ELR (cell line): ENCODE data around the gene GRAP2.

Experiments used
- DNase-seq: peaks from one replicate; pipeline ENCODE4 v3.0.0-alpha.2; 2015; ENCODE audit warnings: low read depth

GRAP2 gene

GRCh38 chr22:39925273-39925672 is 24.4 kb downstream of the GRAP2 start:
- no peak for DNase-seq

- DNase-seq, result no peak
Observed at GRCh38 chr22:39925909-39926679, 25.2 kb downstream of the GRAP2 start.

- DNase-seq, result no peak
Observed at GRCh38 chr22:39926753-39927152, 25.9 kb downstream of the GRAP2 start.

GRCh38 chr22:39927544-39927943 is 26.7 kb downstream of the GRAP2 start:
- no peak for DNase-seq

- DNase-seq, result no peak
Observed at GRCh38 chr22:39928536-39929520, 27.9 kb downstream of the GRAP2 start.

GRCh38 chr22:39931251-39931650 is 30.4 kb downstream of the GRAP2 start:
- no peak for DNase-seq

- DNase-seq, result no peak
Observed at GRCh38 chr22:39932166-39932565, 31.3 kb downstream of the GRAP2 start.

GRCh38 chr22:39932918-39933649 is 32.2 kb downstream of the GRAP2 start:
- peak; percentile 51 for DNase-seq

GRCh38 chr22:39933741-39934140 is 32.9 kb downstream of the GRAP2 start:
- no peak for DNase-seq

GRCh38 chr22:39935116-39935515 is 34.2 kb downstream of the GRAP2 start:
- DNase-seq, result no peak

- DNase-seq, result no peak
Observed at GRCh38 chr22:39935612-39936011, 34.7 kb downstream of the GRAP2 start.

GRCh38 chr22:39936523-39937145 is 35.8 kb downstream of the GRAP2 start:
- no peak for DNase-seq

GRCh38 chr22:39937906-39938305 is 37.0 kb downstream of the GRAP2 start:
- no peak for DNase-seq

GRCh38 chr22:39938509-39939111 is 37.7 kb downstream of the GRAP2 start:
- DNase-seq, result no peak

- no peak for DNase-seq
Observed at GRCh38 chr22:39939830-39940229, 38.9 kb downstream of the GRAP2 start.

- DNase-seq, result no peak
Observed at GRCh38 chr22:39940757-39941305, 39.9 kb downstream of the GRAP2 start.

GRCh38 chr22:39941601-39942000 is 40.7 kb downstream of the GRAP2 start:
- DNase-seq, result no peak

- DNase-seq, result no peak
Observed at GRCh38 chr22:39942439-39943230, 41.8 kb downstream of the GRAP2 start.

GRCh38 chr22:39943337-39943736 is 42.5 kb downstream of the GRAP2 start:
- DNase-seq, result no peak
